Measurements from ENCODE around the gene C1orf185. TPM values are rescaled to one million over a fixed set of nuclear protein-coding genes. Genes with fewer than 3 reads are reported as not detected.
A peak's percentile ranks its signal among the peaks of the same experiment; 100 is the strongest.

C1orf185 gene
- polyA plus RNA-seq, 1 donor (not counting 4 experiments of a cell fraction or from before 2014, with no cell fraction given) = not detected

GRCh38 chr1:51093581-51093980 is 8.4 kb upstream of the C1orf185 start:
- Histone ChIP-seq H3K9me1 (ENCODE audit: control insufficient read depth, extremely low read depth, insufficient read depth, low read length) (no peaks in the 10 kb centered on the region), H3K9ac (ENCODE audit: control insufficient read depth, extremely low read depth, insufficient read depth, low read length) (no peak overlapping the region), H3K36me3 (ENCODE audit: control insufficient read depth in 2 of 2, extremely low read depth in 1 of 2, insufficient read depth in 2 of 2, low read length in 2 of 2) (no peaks in the 10 kb centered on the region), H3K4me2 (ENCODE audit: control insufficient read depth, extremely low read depth, insufficient read depth, low read depth, low read length) (no peak overlapping the region), H3K4me3 (ENCODE audit: control insufficient read depth in 2 of 3, extremely low read depth in 1 of 3, insufficient read depth in 2 of 3, low read depth in 1 of 3, low read length in 3 of 3) (no peak overlapping the region), H3K4me1 (ENCODE audit: control insufficient read depth, extremely low read depth, insufficient read depth, low read length) (peaks cover 10% of the 10 kb centered on the region), H2AFZ (ENCODE audit: control insufficient read depth, low read length) (peak overlapping the region; percentile 67), H3K79me2 (ENCODE audit: control insufficient read depth, insufficient read depth, low read length) (no peaks in the 10 kb centered on the region), H3K27ac (ENCODE audit: control insufficient read depth, insufficient read depth, low read length) (no peak overlapping the region), H3K9me3 (ENCODE audit: control insufficient read depth, low read depth, low read length) (no peaks in the 10 kb centered on the region), H3K27me3 (ENCODE audit: control insufficient read depth, extremely low read depth, insufficient read depth, low read length) (no peaks in the 10 kb centered on the region), H4K20me1 (ENCODE audit: control insufficient read depth, extremely low read depth, insufficient read depth, low read length) (no peaks in the 10 kb centered on the region)
- FAIRE-seq (peak; percentile 62), DNase-seq (ENCODE audit: low read depth, low spot score) (no peak)
- dilution Hi-C loops (cut with MboI; ENCODE audit: extremely low pct_ligation_motif_present, low sequenced_read_pairs) = no loop called here
- TF ChIP-seq, protein P1, sequence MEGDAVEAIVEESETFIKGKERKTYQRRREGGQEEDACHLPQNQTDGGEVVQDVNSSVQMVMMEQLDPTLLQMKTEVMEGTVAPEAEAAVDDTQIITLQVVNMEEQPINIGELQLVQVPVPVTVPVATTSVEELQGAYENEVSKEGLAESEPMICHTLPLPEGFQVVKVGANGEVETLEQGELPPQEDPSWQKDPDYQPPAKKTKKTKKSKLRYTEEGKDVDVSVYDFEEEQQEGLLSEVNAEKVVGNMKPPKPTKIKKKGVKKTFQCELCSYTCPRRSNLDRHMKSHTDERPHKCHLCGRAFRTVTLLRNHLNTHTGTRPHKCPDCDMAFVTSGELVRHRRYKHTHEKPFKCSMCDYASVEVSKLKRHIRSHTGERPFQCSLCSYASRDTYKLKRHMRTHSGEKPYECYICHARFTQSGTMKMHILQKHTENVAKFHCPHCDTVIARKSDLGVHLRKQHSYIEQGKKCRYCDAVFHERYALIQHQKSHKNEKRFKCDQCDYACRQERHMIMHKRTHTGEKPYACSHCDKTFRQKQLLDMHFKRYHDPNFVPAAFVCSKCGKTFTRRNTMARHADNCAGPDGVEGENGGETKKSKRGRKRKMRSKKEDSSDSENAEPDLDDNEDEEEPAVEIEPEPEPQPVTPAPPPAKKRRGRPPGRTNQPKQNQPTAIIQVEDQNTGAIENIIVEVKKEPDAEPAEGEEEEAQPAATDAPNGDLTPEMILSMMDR (optimal IDR thresholded peaks at IDR 0.05 in 1 of 3, IDR thresholded peaks at IDR 0.05 in 1 of 3, conservative IDR thresholded peaks at IDR 0.05 in 1 of 3; ENCODE audit: extremely low read depth in 1 of 3, insufficient read depth in 2 of 3, low read length in 3 of 3) = no peak
- TF ChIP-seq EZH2 (IDR thresholded peaks at IDR 0.05; ENCODE audit: low read length) = no peak

DNA sequence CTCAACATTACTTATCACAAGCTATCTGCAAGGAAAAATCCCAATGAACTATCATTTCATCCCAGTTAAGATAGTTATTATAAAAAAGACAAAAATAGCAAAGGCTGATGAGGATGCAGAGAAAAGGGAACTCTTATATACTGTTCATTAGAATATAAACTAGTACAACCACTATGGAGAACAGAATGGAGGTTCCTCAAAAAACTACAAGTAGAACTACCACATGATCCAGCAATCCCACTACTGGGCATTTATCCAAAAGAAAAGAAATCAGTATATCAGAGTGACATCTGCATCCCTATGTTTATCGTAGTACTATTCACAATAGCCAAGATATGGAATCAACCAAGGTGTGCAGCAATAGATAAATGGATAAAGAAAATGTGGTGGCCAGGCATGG is 4.9 kb upstream of the C1orf185 start:
- TF ChIP-seq, protein P1 (optimal IDR thresholded peaks at IDR 0.05 in 1 of 3, IDR thresholded peaks at IDR 0.05 in 1 of 3, conservative IDR thresholded peaks at IDR 0.05 in 1 of 3; ENCODE audit: extremely low read depth in 1 of 3, insufficient read depth in 2 of 3, low read length in 3 of 3) = no peak
- no peak for TF ChIP-seq EZH2 (IDR thresholded peaks at IDR 0.05; ENCODE audit: low read length)
- no peak overlapping the region for H3K4me3 ChIP-seq (ENCODE audit: control insufficient read depth in 2 of 3, extremely low read depth in 1 of 3, insufficient read depth in 2 of 3, low read depth in 1 of 3, low read length in 3 of 3)
- H3K9me1 ChIP-seq (ENCODE audit: control insufficient read depth, extremely low read depth, insufficient read depth, low read length) = no peaks in the 10 kb centered on the region
- peaks cover 10% of the 10 kb centered on the region for H3K4me1 ChIP-seq (ENCODE audit: control insufficient read depth, extremely low read depth, insufficient read depth, low read length)
- no peaks in the 10 kb centered on the region for H3K9me3 ChIP-seq (ENCODE audit: control insufficient read depth, low read depth, low read length)
- H3K27ac ChIP-seq (ENCODE audit: control insufficient read depth, insufficient read depth, low read length) = no peak overlapping the region
- H3K4me2 ChIP-seq (ENCODE audit: control insufficient read depth, extremely low read depth, insufficient read depth, low read depth, low read length) = no peak overlapping the region
- dilution Hi-C loops (cut with MboI; ENCODE audit: extremely low pct_ligation_motif_present, low sequenced_read_pairs) = no loop called here
- H3K9ac ChIP-seq (ENCODE audit: control insufficient read depth, extremely low read depth, insufficient read depth, low read length) = no peak overlapping the region
- FAIRE-seq (no peak), DNase-seq (ENCODE audit: low read depth, low spot score) (no peak)
- H3K79me2 ChIP-seq (ENCODE audit: control insufficient read depth, insufficient read depth, low read length) = no peaks in the 10 kb centered on the region
- H2AFZ ChIP-seq (ENCODE audit: control insufficient read depth, low read length) = no peak overlapping the region
- H3K27me3 ChIP-seq (ENCODE audit: control insufficient read depth, extremely low read depth, insufficient read depth, low read length) = no peaks in the 10 kb centered on the region
- no peaks in the 10 kb centered on the region for H4K20me1 ChIP-seq (ENCODE audit: control insufficient read depth, extremely low read depth, insufficient read depth, low read length)
- no peaks in the 10 kb centered on the region for H3K36me3 ChIP-seq (ENCODE audit: control insufficient read depth in 2 of 2, extremely low read depth in 1 of 2, insufficient read depth in 2 of 2, low read length in 2 of 2)
